ENCODE data around the gene TRIM8. TPM values are rescaled to one million over a fixed set of nuclear protein-coding genes. Genes with fewer than 3 reads are reported as not detected.

TRIM8 gene
- total RNA-seq, 1 donor from 2014 or later, result 65.7 TPM

- DNase-seq, result no peak
These were observed 58.5 kb downstream of the TRIM8 start for GRCh38 chr10:102702742-102703141.

- DNase-seq, result no peak
These were observed 60.6 kb downstream of the TRIM8 start for GRCh38 chr10:102704915-102705314.

- no peak for DNase-seq
These were observed 61.3 kb downstream of the TRIM8 start for GRCh38 chr10:102705531-102705930.

Other genes with a start within 250 kb of the TRIM8 start
- gene NFKB2, start 248.8 kb upstream of the TRIM8 start, total RNA-seq, result 33.0 and 35.7 TPM in 2 replicates
- 0.23 and 0.34 TPM in 2 replicates for gene PSD, start 225.7 kb upstream of the TRIM8 start, total RNA-seq
- 9.7 and 12.6 TPM in 2 replicates for gene FBXL15, start 223.6 kb upstream of the TRIM8 start, total RNA-seq
- gene CUEDC2, start 211.9 kb upstream of the TRIM8 start, total RNA-seq, result 48.5 and 51.2 TPM in 2 replicates
- 0.05 TPM in 1 of 2 replicates, not detected in the other for gene C10orf95, start 192.9 kb upstream of the TRIM8 start, total RNA-seq
- gene ACTR1A, start 141.8 kb upstream of the TRIM8 start, total RNA-seq, result 154 and 244 TPM in 2 replicates
- gene SUFU, start 140.5 kb upstream of the TRIM8 start, total RNA-seq, result 3.1 and 9.7 TPM in 2 replicates
- gene ARL3, start 69.9 kb downstream of the TRIM8 start, total RNA-seq, result 3.6 and 4.6 TPM in 2 replicates
- 7.1 and 13.7 TPM in 2 replicates for gene SFXN2, start 70.2 kb downstream of the TRIM8 start, total RNA-seq
- gene WBP1L, start 99.5 kb downstream of the TRIM8 start, total RNA-seq, result 73.9 and 103 TPM in 2 replicates
- not detected in 2 replicates for gene CYP17A1, start 192.9 kb downstream of the TRIM8 start, total RNA-seq
- 39.0 and 42.9 TPM in 2 replicates for gene BORCS7, start 209.8 kb downstream of the TRIM8 start, total RNA-seq
- 1.2 and 2.0 TPM in 2 replicates for gene AS3MT, start 225.0 kb downstream of the TRIM8 start, total RNA-seq

Measured in dermis blood vessel endothelial cell (primary cell).